Upper lobe of left lung (tissue), 4 donors: ENCODE data around the gene XKR7.

Source experiments
- POLR2A ChIP-seq, 4 donors: fragments of 450-650 bp; IDR thresholded peaks; one replicate each; pipeline ENCODE4 v1.5.1; 2016 to 2017; ENCODE audit warnings: antibody characterized with exemption in 4 of 4, mild to moderate bottlenecking in 2 of 4
- POLR2AphosphoS5 ChIP-seq, 2 donors: sonication (generic); formaldehyde crosslinking; IDR thresholded peaks; one replicate each; pipeline ENCODE4 v1.5.1; 2017; ENCODE audit warnings: antibody characterized with exemption in 2 of 2
- TF ChIP-seq, protein P1 (sequence below), 6 experiments: fragments of 450-650 bp in 4 of 6; fragments of 200-600 bp in 2 of 6; sonication (generic) in 2 of 6; IDR thresholded peaks; one replicate each; pipeline ENCODE4 v1.5.1; 2016 to 2019; ENCODE audit warnings: antibody characterized with exemption in 6 of 6

- TF ChIP-seq, protein P1, sequence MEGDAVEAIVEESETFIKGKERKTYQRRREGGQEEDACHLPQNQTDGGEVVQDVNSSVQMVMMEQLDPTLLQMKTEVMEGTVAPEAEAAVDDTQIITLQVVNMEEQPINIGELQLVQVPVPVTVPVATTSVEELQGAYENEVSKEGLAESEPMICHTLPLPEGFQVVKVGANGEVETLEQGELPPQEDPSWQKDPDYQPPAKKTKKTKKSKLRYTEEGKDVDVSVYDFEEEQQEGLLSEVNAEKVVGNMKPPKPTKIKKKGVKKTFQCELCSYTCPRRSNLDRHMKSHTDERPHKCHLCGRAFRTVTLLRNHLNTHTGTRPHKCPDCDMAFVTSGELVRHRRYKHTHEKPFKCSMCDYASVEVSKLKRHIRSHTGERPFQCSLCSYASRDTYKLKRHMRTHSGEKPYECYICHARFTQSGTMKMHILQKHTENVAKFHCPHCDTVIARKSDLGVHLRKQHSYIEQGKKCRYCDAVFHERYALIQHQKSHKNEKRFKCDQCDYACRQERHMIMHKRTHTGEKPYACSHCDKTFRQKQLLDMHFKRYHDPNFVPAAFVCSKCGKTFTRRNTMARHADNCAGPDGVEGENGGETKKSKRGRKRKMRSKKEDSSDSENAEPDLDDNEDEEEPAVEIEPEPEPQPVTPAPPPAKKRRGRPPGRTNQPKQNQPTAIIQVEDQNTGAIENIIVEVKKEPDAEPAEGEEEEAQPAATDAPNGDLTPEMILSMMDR (IDR thresholded peaks at IDR 0.05) = no peak
- TF ChIP-seq POLR2AphosphoS5 (IDR thresholded peaks at IDR 0.05) = peak in 1 of 2 donors; percentile 58
- peak in 2 of 4 donors; percentile 22 to 50 for TF ChIP-seq POLR2A (IDR thresholded peaks at IDR 0.05)
Observed at GRCh38 chr20:32052778-32053362, 84.9 kb downstream of the XKR7 start.
